GOT3 (cell line): Measurements from ENCODE around the gene ADCY3.

Experiments
- DNase-seq: peaks from one replicate; lab custom pipeline; 2025; ENCODE audit warnings: mixed read lengths; lab: John Stamatoyannopoulos, UW

Gene ADCY3

DNA sequence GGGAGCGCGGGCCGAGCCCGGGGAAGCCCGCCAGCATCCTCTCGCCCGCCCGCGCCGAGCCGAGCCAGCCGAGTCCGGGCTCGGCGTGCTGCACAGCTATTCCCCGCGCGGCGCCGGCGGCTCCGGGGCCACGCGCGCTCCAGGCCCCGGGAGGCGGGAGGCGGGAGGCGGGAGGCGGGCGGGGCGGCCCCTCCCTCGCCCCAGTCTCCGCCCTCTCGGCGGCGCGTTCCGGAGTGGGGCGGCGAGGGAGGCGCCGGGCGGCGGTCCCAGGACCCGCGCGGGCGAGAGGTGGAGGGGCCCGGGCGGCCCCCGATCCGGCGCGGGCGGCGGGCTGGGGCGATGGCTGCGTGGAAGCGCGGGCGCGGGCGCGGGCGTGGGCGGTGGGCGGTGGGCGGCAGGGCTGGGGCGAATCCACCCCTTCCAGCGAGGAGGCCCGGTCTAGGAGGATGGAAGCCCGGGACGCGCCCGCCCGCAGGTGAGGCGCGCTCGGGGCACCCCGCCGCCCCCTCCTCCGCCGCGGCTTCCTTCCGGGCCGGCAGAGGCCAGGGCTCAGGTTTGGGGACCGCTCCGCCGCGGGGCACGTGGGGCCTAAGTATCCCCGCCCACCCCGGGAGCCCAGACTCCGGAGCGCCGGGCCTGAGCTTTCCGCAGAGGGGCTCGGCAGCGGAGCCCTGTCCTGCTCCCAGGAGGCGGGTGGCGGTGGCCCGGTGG lies at the start of gene ADCY3:
TSS of gene ADCY3 (minus strand) at position 140 of the 711 bp plus-strand sequence. CDS start 1,250 bp downstream, outside the sequence.
- DNase-seq: no peak

DNA sequence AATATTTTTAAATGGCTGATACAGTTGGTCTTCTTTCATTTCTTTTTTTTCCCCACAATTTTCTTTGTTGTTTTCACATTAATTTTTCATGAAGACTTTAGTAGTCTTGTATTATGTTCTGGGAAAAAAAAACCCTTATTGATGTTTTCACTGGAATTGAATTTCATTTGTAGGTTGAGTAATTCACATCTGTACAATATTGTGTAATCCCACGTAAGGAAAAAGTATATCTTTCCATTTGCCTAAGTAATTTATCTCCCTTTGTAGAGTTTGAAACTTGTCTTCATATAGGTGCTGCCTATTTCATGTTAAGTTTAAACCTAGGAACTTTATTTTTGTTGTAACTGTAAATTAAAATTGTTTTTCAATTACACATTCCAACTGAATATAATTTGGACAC lies 49.7 kb upstream of the ADCY3 start:
- no peak for DNase-seq

DNA sequence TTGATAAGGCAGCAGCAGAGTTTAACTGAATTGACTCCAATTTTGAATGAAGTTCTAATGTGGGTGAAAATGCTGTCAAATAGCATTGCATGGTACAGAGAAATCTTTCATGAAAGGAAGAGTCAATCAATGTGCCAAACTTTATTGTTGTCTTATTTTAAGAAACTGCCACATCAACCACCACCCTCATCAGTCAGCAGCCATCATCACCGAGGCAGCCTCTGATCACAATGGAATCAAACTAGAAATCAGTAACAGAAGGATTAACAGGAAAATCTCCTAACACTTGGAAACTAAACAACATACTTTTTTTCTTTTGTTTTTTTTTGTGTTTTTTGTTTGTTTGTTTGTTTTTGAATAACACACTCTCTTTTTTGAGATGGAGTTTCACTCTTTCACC lies 41.9 kb upstream of the ADCY3 start:
- no peak for DNase-seq

DNA sequence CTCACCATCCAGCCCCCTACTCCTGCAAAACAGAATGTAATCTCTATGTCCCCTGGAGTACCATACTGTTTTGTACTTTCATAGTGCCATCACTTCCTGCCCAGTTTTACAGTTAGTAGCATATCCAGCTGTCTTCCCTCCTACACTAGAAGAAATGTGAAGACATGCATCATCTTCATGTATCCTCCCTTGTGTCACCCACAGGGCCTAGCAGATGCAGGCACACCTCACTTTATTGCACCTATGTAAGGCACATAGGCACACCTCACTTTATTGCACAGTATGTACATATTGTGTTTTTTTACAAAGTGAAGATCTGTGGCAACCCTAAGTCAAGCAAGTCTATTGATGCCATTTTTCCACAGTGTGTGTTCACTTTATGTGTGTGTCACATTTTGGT lies 39.7 kb upstream of the ADCY3 start:
- DNase-seq: no peak

DNA sequence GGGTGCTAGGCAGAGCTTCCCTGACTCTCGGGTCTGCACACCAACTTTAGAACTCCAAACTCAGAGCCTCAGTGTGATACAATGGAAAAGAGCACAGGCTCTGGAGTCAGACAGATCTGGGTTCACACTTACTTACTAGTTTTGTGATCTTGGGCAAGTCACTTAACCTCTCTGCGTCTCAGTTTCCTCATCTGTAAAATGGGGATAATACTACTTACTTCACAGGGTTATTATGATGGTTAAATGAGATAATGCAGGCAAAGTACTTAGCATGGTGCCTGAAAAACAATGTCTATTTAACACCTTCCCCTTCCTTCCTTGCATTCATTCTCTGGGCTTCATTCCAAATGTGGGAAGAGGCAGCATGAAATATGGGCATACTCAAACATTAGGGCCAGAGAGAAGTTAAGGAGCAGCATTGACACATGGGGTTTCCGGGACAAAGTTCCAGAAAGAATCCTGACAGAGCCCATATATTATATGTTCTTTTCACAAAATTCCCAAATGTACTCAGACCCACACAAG lies 38.4 kb upstream of the ADCY3 start:
- no peak for DNase-seq

DNA sequence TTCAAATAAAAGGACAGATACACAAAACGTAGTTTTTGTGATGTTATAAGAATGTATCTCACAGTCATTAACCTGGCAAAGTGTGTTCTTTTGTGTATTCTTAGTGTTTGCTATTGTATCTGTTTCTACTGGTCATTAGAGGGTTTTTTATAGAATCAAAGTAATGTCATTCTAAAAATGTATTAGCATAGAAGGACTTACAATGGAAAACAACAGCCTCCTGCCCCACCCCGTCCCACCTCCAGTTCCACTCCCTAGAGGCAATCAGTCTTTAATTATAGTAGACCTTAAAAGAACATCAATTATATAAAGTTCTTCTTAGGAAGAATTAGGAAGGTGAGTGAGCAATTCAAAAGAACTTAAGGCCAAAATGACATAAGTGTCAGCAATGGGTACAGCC lies 37.9 kb upstream of the ADCY3 start:
- DNase-seq: no peak

DNA sequence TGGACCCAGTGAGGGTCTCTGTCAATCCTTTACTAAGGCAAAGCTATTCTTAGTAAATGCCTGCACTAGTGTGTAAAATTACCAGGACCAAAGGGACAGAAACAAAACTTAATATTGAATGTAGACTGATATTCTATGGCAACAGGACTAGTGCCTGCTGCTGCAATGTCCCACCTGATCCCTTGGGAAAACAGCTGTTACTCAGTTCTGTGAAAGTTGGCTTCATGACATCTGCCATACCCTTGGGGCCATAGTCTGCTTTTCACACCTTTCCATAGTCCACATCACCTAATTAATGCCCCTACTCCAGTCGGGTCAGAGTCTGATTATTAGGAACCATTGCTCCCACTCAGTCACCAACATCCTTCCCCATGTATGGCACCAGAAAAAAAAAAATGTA lies 37.2 kb upstream of the ADCY3 start:
- DNase-seq: no peak

DNA sequence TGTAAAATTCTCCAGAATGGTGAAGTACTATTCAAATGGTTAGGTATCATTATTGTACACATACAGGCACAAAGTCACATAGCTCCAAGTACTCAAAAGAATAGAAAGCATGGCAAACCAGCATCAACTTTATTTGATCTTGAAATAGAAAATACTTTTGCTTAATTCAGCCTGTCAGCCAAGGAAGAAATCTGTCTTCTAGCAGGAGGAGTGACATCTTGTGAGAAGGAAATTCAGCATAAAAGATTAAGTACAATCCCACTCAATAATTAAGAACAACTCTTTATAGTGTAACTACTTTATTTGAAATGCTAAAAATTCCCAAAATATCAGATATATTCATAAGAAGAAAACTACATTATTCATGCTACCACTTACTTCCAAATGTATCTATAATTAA lies 35.9 kb upstream of the ADCY3 start:
- DNase-seq: no peak

DNA sequence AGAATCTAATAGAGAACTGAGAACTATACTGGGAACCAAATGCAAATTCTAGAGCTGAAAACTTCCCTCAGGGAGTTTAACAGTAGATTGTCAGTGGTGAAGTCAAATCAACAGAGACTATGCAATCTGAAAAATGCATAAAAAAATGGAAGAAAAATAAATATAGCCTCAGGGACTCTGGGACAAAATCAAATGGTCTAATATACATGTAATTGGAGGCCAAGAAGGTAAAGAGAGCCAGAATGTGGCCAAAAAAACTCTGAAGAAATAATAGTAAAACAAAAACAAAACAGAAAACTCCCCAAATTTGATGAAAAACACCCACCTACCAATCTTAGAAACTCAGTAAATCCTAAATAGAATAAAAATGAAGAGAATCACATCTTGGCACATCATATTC lies 35.2 kb upstream of the ADCY3 start:
- DNase-seq: no peak

DNA sequence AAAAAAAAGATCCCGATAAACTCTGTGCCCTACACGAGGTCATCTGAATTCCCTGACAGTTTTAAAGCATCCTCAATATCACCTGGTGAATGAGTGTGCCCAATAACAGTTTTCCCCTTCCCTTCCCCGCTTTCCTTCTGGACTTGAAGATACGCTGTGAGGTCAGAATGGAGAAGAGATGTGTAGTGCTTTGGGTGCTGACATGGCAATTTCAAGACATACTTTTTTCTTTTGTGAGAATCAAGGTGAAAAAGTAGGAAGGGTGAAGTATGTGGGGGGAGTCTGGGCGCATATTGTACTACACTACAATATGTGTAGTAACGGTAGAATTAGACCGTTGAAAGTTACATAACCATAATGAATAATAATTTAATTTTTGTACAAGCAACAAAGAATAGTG lies 30.1 kb upstream of the ADCY3 start:
- no peak for DNase-seq

DNA sequence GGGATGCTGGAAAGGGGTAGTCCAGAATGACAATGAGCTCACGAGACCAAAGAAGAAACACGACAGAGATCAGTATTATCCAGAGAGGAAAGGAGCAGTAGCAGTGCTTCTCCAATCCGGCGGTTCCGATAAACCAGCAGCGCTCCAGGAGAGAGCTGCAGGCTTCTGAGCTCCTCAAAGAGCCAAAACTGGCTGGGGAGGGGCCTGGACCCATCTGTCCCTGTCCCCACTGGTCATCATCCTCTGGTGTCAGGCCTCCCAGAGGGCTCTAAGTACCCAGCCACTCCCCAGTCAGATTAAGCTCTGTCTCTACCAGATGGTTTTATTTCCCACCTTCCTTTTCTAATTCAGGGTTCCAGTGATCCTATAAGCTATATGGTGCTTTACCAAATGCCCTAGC lies 28.5 kb upstream of the ADCY3 start:
- DNase-seq: no peak

DNA sequence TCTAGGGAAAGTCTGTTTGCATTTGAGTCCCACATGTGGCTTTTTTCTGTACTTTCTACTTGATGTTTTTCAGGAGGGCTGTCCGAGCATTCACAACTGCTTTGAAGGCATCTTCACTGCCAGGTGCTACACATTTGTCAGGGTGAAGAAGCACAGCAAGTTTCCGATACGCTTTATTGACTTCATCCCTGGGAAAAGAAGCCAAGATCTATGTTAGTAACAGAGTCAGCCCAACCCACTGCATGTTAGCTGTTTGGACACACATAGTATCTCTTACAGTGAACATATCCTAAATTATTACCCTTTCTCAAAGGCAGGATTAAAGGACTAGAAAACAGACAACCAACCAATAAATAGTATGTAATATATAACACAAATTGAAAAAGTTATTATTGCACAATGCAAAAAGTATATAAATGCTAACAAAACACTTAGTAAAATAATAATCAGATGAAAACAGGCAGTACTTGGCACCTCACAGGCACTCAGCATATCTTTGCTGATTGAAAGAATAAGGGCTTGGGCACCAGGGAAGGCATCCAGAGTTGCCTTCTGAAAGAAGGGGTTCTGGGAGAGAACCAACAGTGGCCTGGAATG lies 27.6 kb upstream of the ADCY3 start:
- DNase-seq: no peak

DNA sequence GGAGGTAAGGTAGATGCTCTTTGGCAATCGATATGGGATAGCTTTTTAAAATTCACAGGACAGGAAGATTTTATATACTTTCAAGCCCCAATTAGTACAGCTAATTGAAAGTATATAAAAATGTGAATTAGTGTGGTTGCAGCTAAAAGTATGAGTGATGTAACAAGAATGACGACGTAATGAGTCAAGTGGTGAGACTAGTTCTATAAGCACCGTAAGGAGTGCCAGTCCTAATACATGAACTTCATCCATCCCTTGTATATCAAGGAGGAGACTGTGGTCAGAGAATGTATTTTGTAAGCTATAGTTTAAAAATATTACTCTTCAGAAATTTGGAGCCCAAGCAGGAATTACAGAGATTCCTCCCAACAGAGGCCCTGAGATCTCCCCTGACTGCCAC lies 25.9 kb upstream of the ADCY3 start:
- DNase-seq: no peak

DNA sequence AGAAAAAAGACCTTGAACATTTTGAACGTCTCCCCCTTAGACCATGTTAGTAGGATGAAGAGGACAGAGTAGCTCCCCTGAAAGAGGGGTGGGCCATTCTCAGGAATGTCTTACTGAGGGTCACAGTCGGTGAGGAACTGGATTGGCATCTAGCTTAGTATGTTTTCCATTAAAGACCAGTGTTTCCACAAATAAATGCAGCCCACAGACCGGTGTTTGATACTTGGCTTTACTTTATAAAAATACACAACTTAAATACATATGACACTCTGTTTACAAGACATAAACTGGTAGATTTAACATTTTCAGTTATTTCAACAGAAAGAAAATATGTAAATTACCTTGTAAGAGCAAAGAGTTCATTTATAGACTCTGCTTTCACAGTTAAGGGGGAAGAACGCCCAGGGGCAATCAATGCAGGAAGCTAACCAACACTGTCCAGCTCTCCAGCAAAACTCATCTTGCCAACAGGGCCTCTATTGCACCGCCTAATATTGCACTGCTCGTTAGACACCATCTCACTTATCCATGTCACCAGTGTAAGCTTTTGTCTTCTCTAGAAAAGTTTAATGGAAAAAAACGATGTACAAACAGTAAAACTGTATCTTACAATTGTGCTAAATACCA lies 23.5 kb upstream of the ADCY3 start:
- DNase-seq: no peak

DNA sequence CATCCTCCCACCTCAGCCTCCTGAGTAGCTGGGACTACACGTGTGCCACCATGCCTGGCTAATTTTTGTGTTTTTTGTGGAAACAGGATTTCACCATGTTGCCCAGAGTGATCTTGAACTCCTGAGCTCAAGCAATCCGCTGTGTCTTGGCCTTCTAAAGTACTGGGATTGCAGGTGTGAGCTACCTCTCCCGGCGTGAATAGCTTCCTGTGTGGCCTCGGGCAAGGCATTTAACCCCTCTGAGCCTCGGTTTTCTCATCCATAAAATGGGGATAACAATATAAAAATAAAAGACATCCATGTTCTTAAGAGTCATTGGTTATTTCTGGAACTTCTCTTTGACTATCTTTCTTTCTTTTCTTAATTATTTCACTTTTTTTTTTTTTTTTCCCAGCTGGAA lies 19.3 kb upstream of the ADCY3 start:
- no peak for DNase-seq

DNA sequence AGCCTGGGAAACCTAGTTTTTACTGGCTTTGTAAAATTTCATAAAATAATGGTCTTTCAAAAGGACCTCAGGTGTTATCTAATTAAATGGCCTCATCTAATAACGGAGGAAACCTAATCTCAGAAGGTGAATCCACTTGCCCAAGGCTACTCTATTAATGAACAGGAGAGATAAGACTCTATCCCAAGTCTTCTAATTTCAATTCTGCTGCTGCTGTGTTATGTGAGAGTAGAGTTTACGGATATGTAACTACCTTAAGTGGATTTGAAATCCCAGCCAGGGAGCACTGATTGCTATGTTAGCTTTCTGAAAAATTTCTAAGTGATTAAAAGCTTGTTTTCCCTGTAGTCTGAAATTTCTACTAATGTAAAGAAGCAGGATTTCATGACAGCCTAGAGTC lies 17.2 kb upstream of the ADCY3 start:
- no peak for DNase-seq

DNA sequence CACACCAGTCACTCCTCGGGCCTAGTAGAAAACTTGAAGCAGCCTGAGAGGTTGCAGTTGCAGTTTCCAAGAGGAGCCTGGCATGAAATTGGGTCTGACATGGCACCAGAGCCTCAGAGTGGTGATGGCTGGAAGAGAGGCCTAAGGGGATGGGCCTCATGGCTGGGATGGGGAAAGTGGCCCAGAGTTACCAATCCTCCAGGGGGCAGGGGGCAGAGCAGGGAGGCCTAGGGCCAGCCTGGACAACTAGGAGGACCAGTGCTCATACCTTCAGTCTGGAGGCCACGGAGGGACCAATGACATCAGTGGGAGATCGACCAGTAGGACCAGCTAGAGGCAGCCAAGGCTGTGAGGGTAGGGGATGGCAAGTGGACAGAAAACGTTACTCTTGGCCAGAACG lies 15.1 kb upstream of the ADCY3 start:
- no peak for DNase-seq

DNA sequence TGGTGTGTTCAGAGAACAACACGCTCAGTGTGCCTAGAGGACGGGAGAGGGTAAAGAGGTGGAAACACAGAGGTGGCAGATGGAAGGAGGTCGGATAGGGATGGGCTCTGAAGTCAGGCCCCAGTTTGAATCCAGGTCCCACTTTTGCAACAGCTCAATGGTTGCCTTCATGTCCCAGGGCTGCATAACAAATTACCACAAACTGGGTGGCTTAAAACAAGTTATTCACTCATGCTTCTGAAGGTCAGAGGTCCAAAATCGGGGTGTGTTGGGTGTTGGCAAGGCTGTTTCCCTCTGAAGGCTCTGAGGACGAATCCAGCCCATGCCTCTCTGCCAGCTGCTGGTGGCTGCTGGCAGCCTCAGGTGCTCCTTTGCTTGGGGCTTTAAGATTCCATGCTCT lies 12.7 kb upstream of the ADCY3 start:
- no peak for DNase-seq

DNA sequence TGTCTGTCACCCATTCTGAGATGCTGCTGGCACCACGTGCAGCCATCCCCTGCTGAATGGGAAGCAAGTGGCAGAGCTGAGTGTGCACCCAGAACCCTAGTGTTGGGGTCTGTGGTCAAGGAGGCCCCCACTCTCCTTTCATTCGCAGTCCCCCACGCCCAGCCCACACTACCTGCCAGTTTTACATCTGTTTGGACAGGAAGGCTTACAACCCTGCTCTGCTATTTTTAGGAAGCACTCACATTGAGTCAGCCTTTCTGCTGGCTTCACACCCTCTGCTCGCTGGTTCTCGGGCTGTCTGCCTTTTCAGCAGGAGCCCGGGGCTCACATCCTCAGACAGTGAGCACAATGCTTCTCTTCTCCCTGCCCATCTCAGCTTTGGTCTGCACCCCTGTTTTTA lies 10.7 kb upstream of the ADCY3 start:
- no peak for DNase-seq

DNA sequence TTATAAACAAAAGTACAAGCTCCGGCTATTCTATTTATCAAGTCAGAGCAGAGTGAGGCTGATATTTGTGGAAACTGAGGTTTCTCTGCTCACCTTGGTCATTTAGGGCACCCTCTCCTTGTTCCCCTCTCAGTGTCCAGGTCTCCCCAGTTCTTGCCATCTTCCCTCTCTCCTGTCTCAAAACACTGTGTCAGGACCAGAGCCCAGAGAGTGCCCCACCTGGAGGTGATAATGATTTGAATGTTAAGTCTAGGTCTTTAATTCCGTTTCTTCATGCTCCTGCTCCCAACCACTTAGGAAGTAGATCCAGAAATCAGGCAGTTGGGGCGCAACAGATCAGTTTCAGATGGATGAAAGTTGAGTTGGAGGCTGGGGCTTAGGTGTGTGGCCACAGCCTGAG lies 9.2 kb upstream of the ADCY3 start:
- DNase-seq: no peak

DNA sequence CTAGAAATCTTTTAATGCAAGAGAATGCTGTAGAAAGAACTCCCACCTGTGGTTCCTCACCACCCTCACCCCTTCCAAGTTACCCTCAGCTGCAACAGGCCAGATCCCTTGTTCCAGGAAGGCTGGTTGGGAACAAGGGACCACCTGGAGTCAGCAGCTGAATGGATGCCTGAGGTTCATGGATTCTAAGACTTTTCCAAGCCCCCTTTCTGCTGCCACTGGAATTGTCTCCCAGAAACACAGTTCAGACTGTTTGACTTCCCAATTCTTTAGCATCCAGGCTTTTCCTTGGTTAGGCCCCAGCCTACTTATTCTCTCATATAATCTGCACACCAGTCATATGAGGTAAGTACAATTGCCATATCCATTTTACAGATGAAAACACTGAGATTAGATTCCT lies 8.0 kb upstream of the ADCY3 start:
- no peak for DNase-seq

DNA sequence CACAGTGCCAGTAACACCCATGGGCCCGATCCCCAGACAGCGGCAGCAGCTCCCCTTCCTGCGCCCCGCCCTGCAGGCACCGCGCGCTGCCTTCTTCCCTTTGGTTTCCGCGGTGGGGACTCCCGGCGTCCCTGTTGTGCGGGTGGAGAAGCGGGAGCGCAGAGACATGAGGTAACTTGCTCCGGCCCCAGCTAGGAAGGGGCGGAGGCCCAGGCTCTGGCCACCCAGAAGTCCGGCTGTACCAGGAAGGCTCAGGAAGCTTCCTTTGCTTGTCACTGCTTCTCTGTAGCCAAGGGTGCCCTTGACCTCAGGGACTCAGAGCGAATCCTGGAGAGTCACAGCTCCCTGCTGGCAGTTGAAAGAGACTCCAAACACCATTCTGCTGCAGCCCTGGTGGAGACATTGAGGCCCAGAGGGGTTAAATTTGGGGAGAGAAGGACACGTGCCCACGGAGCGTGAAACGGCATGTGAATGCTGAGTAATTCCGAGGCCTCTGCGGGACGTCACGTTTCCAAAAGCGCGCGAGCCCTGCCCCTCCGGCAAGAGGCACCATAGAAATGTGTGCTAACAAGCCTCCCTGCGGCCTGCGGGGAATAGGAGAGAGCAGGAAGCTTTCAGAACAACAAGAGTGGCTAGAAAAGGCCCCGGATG lies 6.7 kb upstream of the ADCY3 start:
- DNase-seq: no peak

DNA sequence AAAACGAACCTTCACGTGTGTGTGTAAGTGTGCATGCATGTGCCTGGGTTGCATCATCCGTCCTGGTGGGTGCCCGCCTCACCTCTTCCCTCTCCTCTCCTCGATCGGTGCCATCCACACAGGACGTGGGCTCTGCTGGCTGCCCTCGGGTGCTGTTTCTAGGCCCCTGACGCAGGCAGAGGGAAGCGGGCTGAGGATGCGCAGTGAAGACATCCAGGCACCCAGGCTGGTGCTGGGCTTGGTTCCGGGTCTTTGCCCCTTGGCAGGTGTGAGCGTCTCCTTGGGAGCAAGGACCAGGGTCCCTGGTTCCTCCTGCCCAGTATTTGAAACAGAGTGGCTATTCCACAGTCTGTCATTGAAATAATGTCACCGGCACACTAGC lies 6.2 kb upstream of the ADCY3 start:
- DNase-seq: no peak
